HG02973 (cell line): ENCODE data around the gene MUC15.
"Not testable (repeated sequence)": the region's sequence is repeated elsewhere in the genome, so short reads cannot be mapped to it uniquely, and the experiment has no call there.

Experiments used
- ATAC-seq: cut with Tn5 transposase; IDR thresholded peaks from one replicate; pipeline ENCODE4 v1.9.1; 2021; ENCODE audit warnings: moderate library complexity; ENCODE audit not compliant: unreplicated experiment

MUC15 gene, protein sequence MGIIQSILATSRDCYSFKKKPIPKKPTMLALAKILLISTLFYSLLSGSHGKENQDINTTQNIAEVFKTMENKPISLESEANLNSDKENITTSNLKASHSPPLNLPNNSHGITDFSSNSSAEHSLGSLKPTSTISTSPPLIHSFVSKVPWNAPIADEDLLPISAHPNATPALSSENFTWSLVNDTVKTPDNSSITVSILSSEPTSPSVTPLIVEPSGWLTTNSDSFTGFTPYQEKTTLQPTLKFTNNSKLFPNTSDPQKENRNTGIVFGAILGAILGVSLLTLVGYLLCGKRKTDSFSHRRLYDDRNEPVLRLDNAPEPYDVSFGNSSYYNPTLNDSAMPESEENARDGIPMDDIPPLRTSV

GRCh38 chr11:26571861-26572654, at the start of gene MUC15:
Gene MUC15, minus strand, starts transcription at chr11:26572263. Its CDS starts 5,169 bp downstream, at chr11:26567094.
- no peak for ATAC-seq

DNA sequence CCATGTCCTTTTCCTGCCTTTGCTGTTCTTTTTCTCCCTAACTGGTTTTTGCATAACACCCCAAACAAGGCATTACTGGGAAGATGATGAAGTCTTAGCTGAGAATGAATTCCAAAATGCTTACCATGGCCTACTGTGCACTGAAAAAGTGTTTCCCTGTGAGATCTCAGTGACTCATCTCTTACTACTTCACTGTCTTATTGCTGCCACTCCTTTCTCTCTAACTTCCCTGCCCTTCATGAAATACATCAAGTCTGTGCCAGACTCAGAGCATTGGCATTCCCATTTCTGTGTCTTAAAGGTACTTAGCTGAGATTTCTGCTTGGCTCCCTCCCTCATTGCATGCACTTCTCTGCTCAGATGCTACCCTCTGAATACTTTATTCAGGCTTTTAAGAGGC, 49.1 kb upstream of the MUC15 start:
- ATAC-seq = no peak

DNA sequence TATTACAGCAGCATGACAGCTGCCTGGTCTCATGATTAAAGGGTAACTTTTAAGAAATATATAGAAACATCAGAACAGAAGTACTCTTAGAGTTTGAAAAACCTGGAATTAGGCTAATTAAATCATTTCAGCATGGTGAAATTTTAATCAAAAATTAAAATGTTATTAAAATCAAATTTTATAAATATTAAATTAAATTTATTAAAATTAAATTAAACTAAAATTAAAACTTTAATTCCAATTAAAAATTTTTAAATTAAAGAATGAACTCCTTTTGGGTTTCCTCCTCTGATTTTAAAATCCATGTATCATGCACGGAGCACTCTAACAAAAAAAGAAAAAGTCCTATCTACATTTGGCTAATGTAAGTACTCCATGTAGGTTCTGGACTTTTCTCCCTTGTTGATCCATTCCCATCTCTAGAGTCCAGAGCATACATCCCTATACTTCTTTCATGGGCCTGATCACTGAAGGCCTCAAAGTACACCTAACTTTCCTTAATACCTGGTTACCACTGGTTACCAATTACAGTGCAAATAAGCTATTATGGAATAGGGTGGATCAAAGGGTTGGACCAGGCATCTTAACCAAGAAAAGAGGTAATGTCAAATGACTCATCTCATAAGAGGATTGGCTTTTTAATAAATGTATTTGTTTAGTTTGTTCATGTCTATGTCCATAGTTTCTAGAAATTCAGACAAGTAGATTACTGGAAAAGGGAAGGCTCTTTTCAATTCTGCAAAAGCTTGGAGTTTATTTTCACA, 48.4 kb upstream of the MUC15 start:
- ATAC-seq = no peak

DNA sequence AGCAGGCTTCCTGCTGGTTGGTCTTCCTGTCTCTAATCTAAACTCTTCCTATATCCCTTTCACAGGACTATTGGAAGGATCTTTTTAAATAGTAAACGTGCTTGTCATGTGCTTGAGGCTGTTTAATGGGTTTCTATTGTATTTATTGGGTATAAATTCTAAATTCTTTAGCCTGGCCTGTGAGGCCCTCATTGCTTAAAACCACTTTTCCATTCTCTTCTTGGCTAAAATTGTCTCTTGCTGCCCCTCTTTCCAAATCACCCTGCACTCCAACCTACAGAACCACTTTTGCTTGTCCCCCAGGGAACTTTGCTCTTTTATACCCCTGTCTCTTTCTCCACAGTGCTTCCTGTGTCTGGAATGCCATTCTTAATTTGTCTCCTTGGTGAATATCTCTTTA, 46.4 kb upstream of the MUC15 start:
- no peak for ATAC-seq

DNA sequence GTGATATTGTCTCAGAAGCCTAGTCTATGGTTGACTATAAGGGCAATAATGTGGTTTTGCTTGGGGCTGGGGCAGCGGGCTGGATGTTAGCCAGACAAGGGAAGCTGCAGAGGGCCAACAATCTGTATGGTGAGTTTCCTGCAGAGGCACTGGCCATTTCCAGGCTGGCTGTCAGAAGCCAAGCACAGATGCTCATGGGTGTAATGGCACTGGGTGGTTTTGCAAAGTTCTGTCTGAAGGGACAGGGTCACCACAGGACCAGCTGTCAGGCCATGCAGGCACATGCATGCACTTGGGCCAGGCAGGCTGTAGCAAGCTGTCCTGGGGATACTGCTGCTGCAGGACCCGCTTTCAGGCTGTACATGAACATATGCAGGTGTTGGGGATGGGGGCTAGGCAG, 41.7 kb upstream of the MUC15 start:
- ATAC-seq = no peak

GRCh38 chr11:26608507-26609146, 36.6 kb upstream of the MUC15 start:
- ATAC-seq = no peak

DNA sequence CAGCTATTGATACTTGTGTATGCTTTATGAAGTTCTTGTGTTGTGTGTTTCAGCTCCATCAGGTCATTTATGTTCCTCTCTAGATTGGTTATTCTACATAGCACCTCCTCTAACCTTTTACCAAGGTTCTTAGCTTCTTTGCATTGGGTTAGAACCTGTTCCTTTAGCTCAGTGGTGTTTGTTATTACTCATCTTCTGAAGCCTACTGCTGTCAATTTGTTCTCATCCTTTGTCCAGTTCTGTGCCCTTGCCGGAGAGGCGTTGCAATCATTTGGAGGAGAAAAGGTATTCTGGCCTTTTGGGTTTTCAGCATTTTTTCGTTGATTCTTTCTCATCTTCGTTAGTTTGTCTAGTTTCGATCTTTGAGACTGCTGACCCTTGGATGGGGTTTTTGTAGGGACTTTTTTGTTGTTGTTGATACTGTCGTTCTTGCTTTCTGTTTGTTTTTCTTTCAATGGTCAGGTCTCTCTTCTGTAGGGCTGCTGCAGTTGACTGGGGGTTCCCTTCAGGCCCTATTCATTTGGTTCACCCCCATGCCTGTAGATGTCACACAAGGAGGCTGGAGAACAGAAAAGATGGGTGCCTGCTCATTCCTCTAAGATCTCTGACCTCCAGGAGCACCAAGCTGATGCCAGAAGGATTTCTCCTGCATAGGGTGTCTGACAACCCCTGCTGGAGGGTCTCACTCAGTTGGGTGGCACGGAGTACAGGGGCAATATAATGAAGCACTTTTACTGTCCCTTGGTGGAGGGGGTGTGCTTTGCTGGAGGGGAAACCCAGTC, 35.9 kb upstream of the MUC15 start:
- no peak for ATAC-seq

- ATAC-seq = no peak
These were observed 27.9 kb upstream of the MUC15 start for GRCh38 chr11:26599876-26600434.

- ATAC-seq = no peak
These were observed 27.4 kb upstream of the MUC15 start for GRCh38 chr11:26599425-26599824.

- ATAC-seq = no peak
These were observed 25.8 kb upstream of the MUC15 start for GRCh38 chr11:26597899-26598298.

- not testable (repeated sequence) for ATAC-seq
These were observed 25.1 kb upstream of the MUC15 start for GRCh38 chr11:26597049-26597689.

GRCh38 chr11:26595207-26595865, 23.3 kb upstream of the MUC15 start:
- not testable (repeated sequence) for ATAC-seq

GRCh38 chr11:26593691-26594090, 21.6 kb upstream of the MUC15 start:
- ATAC-seq = no peak

GRCh38 chr11:26587073-26587472, 15.0 kb upstream of the MUC15 start:
- ATAC-seq = no peak

DNA sequence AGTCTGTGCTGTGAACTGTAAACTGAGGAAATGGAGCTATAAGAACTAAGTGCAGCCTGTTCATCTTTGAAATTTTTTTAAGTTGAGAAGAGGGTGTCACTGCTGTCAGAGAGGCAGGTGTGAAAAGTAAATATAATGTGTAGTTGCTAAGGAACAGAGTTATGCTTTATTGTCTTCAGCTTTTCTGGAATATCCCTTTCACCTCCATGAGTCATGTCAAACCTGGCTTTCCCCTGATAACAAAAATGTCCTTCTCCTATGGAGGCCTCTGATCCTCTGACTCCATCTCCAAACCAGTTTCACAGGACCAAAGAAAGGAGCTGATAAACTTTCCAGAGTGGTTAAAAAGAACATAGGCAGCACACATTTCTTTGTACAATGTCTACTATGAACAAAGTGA, 12.8 kb upstream of the MUC15 start:
- no peak for ATAC-seq

DNA sequence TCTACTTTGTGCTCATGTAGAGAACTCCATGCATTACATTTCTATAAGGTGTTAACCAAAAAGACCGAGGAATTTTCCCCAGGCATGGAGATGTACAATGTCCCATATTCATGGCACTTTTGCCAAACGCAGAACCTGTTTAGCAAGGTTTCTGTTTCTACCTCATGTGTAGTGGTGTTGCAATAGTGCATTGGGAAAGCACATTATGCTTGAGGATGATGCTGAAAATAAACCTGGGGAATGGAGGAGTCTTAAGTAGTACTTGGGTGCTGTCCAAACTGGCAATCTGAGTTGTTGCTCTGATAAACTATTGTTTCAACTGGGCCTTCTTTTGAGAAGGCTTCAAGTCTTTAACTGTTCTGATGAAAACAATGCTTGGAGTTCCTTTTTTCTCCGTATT, 11.5 kb upstream of the MUC15 start:
- ATAC-seq = no peak

GRCh38 chr11:26580929-26581328, 8.9 kb upstream of the MUC15 start:
- no peak for ATAC-seq

DNA sequence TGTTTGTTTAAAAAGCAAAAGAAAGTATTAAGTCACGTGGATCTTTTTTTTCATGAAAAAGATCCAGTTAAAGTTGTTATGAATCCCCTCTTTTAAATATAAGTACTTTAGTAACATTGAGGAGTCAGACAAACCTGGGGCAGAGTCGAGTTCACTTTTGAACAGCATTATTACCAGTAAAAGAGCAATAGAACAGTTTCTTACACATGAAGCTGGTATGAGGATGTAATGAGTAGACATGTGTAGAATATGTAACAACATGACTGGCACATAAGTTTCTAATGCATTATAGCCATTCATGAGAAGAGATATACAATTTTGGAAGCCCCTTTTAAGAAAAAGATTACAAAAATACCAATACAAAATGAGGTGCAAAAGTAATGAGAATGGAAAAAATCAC, 7.6 kb upstream of the MUC15 start:
- no peak for ATAC-seq
